ENCODE data around the gene RAB3D.
"Not testable (repeated sequence)": the region's sequence is repeated elsewhere in the genome, so short reads cannot be mapped to it uniquely, and the experiment has no call there.

The RAB3D gene

GRCh38 chr19:11338121-11338520 lies 1.3 kb downstream of the RAB3D start:
- H3K4me3 ChIP-seq (ENCODE audit: low read length in 2 of 2) = peak overlapping the region; percentile 35 to 80
- H3K36me3 ChIP-seq (ENCODE audit: control insufficient read depth in 2 of 2, insufficient read depth in 2 of 2, low read length in 2 of 2) = peaks cover 18 to 38% of the 10 kb centered on the region in 2 donors
- peak overlapping the region; percentile 58 for H3K27ac ChIP-seq (ENCODE audit: low read length)
- no peaks in the 10 kb centered on the region for H3K27me3 ChIP-seq (ENCODE audit: control insufficient read depth in 1 of 2, insufficient read depth in 2 of 2, low read length in 2 of 2)
- H3K9ac ChIP-seq (ENCODE audit: low read length in 2 of 2) = no peak overlapping the region
- no peaks in the 10 kb centered on the region for H3K9me3 ChIP-seq (ENCODE audit: control insufficient read depth in 2 of 2, low read length in 2 of 2)
- peaks cover 14% of the 10 kb centered on the region for H3K4me1 ChIP-seq (ENCODE audit: control insufficient read depth, insufficient read depth, low read length)

GRCh38 chr19:11337080-11337479 lies 2.4 kb downstream of the RAB3D start:
- no peak overlapping the region for H3K27ac ChIP-seq (ENCODE audit: low read length)
- H3K9me3 ChIP-seq (ENCODE audit: control insufficient read depth in 2 of 2, low read length in 2 of 2) = no peaks in the 10 kb centered on the region
- H3K27me3 ChIP-seq (ENCODE audit: control insufficient read depth in 1 of 2, insufficient read depth in 2 of 2, low read length in 2 of 2) = no peaks in the 10 kb centered on the region
- H3K9ac ChIP-seq (ENCODE audit: low read length in 2 of 2) = no peak overlapping the region
- peaks cover 14% of the 10 kb centered on the region for H3K4me1 ChIP-seq (ENCODE audit: control insufficient read depth, insufficient read depth, low read length)
- peaks cover 18 to 33% of the 10 kb centered on the region in 2 donors for H3K36me3 ChIP-seq (ENCODE audit: control insufficient read depth in 2 of 2, insufficient read depth in 2 of 2, low read length in 2 of 2)
- no peak overlapping the region for H3K4me3 ChIP-seq (ENCODE audit: low read length in 2 of 2)

GRCh38 chr19:11335449-11336146 lies 3.9 kb downstream of the RAB3D start:
- Histone ChIP-seq H3K4me1 (ENCODE audit: control insufficient read depth, insufficient read depth, low read length) (peaks cover 14% of the 10 kb centered on the region), H3K9me3 (ENCODE audit: control insufficient read depth in 2 of 2, low read length in 2 of 2) (no peaks in the 10 kb centered on the region), H3K27me3 (ENCODE audit: control insufficient read depth in 1 of 2, insufficient read depth in 2 of 2, low read length in 2 of 2) (no peaks in the 10 kb centered on the region), H3K36me3 (ENCODE audit: control insufficient read depth in 2 of 2, insufficient read depth in 2 of 2, low read length in 2 of 2) (peaks cover 18 to 28% of the 10 kb centered on the region in 2 donors), H3K4me3 (ENCODE audit: low read length in 2 of 2) (no peak overlapping the region), H3K27ac (ENCODE audit: low read length) (no peak overlapping the region), H3K9ac (ENCODE audit: low read length in 2 of 2) (no peak overlapping the region)

- H3K36me3 ChIP-seq (ENCODE audit: control insufficient read depth in 2 of 2, insufficient read depth in 2 of 2, low read length in 2 of 2) = peaks cover 18 to 34% of the 10 kb centered on the region in 2 donors
- H3K4me1 ChIP-seq (ENCODE audit: control insufficient read depth, insufficient read depth, low read length); H3K4me3 ChIP-seq (ENCODE audit: low read length in 2 of 2); H3K27ac ChIP-seq (ENCODE audit: low read length); H3K27me3 ChIP-seq (ENCODE audit: control insufficient read depth in 1 of 2, insufficient read depth in 2 of 2, low read length in 2 of 2); H3K9ac ChIP-seq (ENCODE audit: low read length in 2 of 2); H3K9me3 ChIP-seq (ENCODE audit: control insufficient read depth in 2 of 2, low read length in 2 of 2): not testable (repeated sequence)
Measured at GRCh38 chr19:11333838-11334237, 5.6 kb downstream of the RAB3D start.

- H3K27me3 ChIP-seq (ENCODE audit: control insufficient read depth in 1 of 2, insufficient read depth in 2 of 2, low read length in 2 of 2) = no peaks in the 10 kb centered on the region
- no peak overlapping the region for H3K4me3 ChIP-seq (ENCODE audit: low read length in 2 of 2)
- H3K27ac ChIP-seq (ENCODE audit: low read length) = no peak overlapping the region
- no peaks in the 10 kb centered on the region for H3K4me1 ChIP-seq (ENCODE audit: control insufficient read depth, insufficient read depth, low read length)
- peaks cover 18 to 34% of the 10 kb centered on the region in 2 donors for H3K36me3 ChIP-seq (ENCODE audit: control insufficient read depth in 2 of 2, insufficient read depth in 2 of 2, low read length in 2 of 2)
- no peaks in the 10 kb centered on the region for H3K9me3 ChIP-seq (ENCODE audit: control insufficient read depth in 2 of 2, low read length in 2 of 2)
- no peak overlapping the region for H3K9ac ChIP-seq (ENCODE audit: low read length in 2 of 2)
Measured at GRCh38 chr19:11332822-11333221, 6.6 kb downstream of the RAB3D start.

GRCh38 chr19:11331502-11331901 lies 8.0 kb downstream of the RAB3D start:
- Histone ChIP-seq H3K9me3 (ENCODE audit: control insufficient read depth in 2 of 2, low read length in 2 of 2) (no peaks in the 10 kb centered on the region), H3K36me3 (ENCODE audit: control insufficient read depth in 2 of 2, insufficient read depth in 2 of 2, low read length in 2 of 2) (peaks cover 18 to 34% of the 10 kb centered on the region in 2 donors), H3K4me3 (ENCODE audit: low read length in 2 of 2) (no peak overlapping the region), H3K9ac (ENCODE audit: low read length in 2 of 2) (no peak overlapping the region), H3K4me1 (ENCODE audit: control insufficient read depth, insufficient read depth, low read length) (no peaks in the 10 kb centered on the region), H3K27me3 (ENCODE audit: control insufficient read depth in 1 of 2, insufficient read depth in 2 of 2, low read length in 2 of 2) (no peaks in the 10 kb centered on the region), H3K27ac (ENCODE audit: low read length) (no peak overlapping the region)

GRCh38 chr19:11330127-11330526 lies 9.3 kb downstream of the RAB3D start:
- H3K9ac ChIP-seq (ENCODE audit: low read length in 2 of 2) = no peak overlapping the region
- H3K36me3 ChIP-seq (ENCODE audit: control insufficient read depth in 2 of 2, insufficient read depth in 2 of 2, low read length in 2 of 2) = peaks cover 9 to 27% of the 10 kb centered on the region in 2 donors
- no peak overlapping the region for H3K4me3 ChIP-seq (ENCODE audit: low read length in 2 of 2)
- H3K27me3 ChIP-seq (ENCODE audit: control insufficient read depth in 1 of 2, insufficient read depth in 2 of 2, low read length in 2 of 2) = no peaks in the 10 kb centered on the region
- H3K27ac ChIP-seq (ENCODE audit: low read length) = no peak overlapping the region
- H3K9me3 ChIP-seq (ENCODE audit: control insufficient read depth in 2 of 2, low read length in 2 of 2) = no peaks in the 10 kb centered on the region
- H3K4me1 ChIP-seq (ENCODE audit: control insufficient read depth, insufficient read depth, low read length) = no peaks in the 10 kb centered on the region

- H3K4me3 ChIP-seq (ENCODE audit: low read length in 2 of 2) = no peak overlapping the region
- H3K9ac ChIP-seq (ENCODE audit: low read length in 2 of 2) = no peak overlapping the region
- peaks cover 0 to 13% of the 10 kb centered on the region in 2 donors for H3K36me3 ChIP-seq (ENCODE audit: control insufficient read depth in 2 of 2, insufficient read depth in 2 of 2, low read length in 2 of 2)
- peaks cover 26% of the 10 kb centered on the region for H3K4me1 ChIP-seq (ENCODE audit: control insufficient read depth, insufficient read depth, low read length)
- no peak overlapping the region for H3K27ac ChIP-seq (ENCODE audit: low read length)
- no peaks in the 10 kb centered on the region for H3K9me3 ChIP-seq (ENCODE audit: control insufficient read depth in 2 of 2, low read length in 2 of 2)
- H3K27me3 ChIP-seq (ENCODE audit: control insufficient read depth in 1 of 2, insufficient read depth in 2 of 2, low read length in 2 of 2) = no peaks in the 10 kb centered on the region
Measured at GRCh38 chr19:11325544-11325943, 13.9 kb downstream of the RAB3D start.

- Histone ChIP-seq H3K9ac (ENCODE audit: low read length in 2 of 2) (peak overlapping the region in 1 of 2 donors; percentile 5), H3K4me3 (ENCODE audit: low read length in 2 of 2) (peak overlapping the region in 1 of 2 donors; percentile 44), H3K27ac (ENCODE audit: low read length) (peak overlapping the region; percentile 64), H3K4me1 (ENCODE audit: control insufficient read depth, insufficient read depth, low read length) (peaks cover 26% of the 10 kb centered on the region), H3K27me3 (ENCODE audit: control insufficient read depth in 1 of 2, insufficient read depth in 2 of 2, low read length in 2 of 2) (no peaks in the 10 kb centered on the region), H3K36me3 (ENCODE audit: control insufficient read depth in 2 of 2, insufficient read depth in 2 of 2, low read length in 2 of 2) (peaks cover 0 to 9% of the 10 kb centered on the region in 2 donors), H3K9me3 (ENCODE audit: control insufficient read depth in 2 of 2, low read length in 2 of 2) (no peaks in the 10 kb centered on the region)
Measured at GRCh38 chr19:11324748-11325389, 14.6 kb downstream of the RAB3D start.

GRCh38 chr19:11324079-11324661 lies 15.3 kb downstream of the RAB3D start:
- H3K4me1 ChIP-seq (ENCODE audit: control insufficient read depth, insufficient read depth, low read length) = peaks cover 26% of the 10 kb centered on the region
- no peaks in the 10 kb centered on the region for H3K27me3 ChIP-seq (ENCODE audit: control insufficient read depth in 1 of 2, insufficient read depth in 2 of 2, low read length in 2 of 2)
- no peaks in the 10 kb centered on the region for H3K9me3 ChIP-seq (ENCODE audit: control insufficient read depth in 2 of 2, low read length in 2 of 2)
- H3K9ac ChIP-seq (ENCODE audit: low read length in 2 of 2) = peak overlapping the region; percentile 5 to 58
- H3K27ac ChIP-seq (ENCODE audit: low read length) = peak overlapping the region; percentile 64
- H3K4me3 ChIP-seq (ENCODE audit: low read length in 2 of 2) = peak overlapping the region in 1 of 2 donors; percentile 44
- H3K36me3 ChIP-seq (ENCODE audit: control insufficient read depth in 2 of 2, insufficient read depth in 2 of 2, low read length in 2 of 2) = peaks cover 0 to 8% of the 10 kb centered on the region in 2 donors

Measured in stomach smooth muscle (tissue), 2 donors.